IMR-90 (cell line): ENCODE results near the gene KDM1A. TPM values are rescaled to one million over a fixed set of nuclear protein-coding genes. Genes with fewer than 3 reads are reported as not detected.

Experiments
- ATAC-seq: fragments of 200-7000 bp; cut with Tn5 transposase; 2 replicates; pipeline ENCODE4 v1.9.1; 2020; ENCODE audit warnings: low read depth, mild to moderate bottlenecking, moderate library complexity
- BruUV-seq: library from RNA; stranded (reverse); fragments of 400-500 nt; replicated peaks from 2 replicates; lab custom pipeline; 2021; lab: Mats Ljungman, UMichigan
- CTCF ChIA-PET: fragments of 300-600 bp; formaldehyde crosslinking; extraction: SDS; loops from one replicate; lab custom pipeline; 2021; ENCODE audit warnings: antibody characterized with exemption; lab: Yijun Ruan, JAX
- POLR2A ChIA-PET: fragments of 300-600 bp; sonication (Branson Sonifier 250); formaldehyde crosslinking; loops from one replicate; lab custom pipeline; 2022; ENCODE audit warnings: antibody characterized with exemption; ENCODE audit not compliant: unreplicated experiment; lab: Charles Lee
- DNase-seq: peaks from one replicate; pipeline ENCODE4 v3.0.0; 2013
- H2AFZ ChIP-seq: replicated peaks from 2 replicates; pipeline ENCODE3; 2013; ENCODE audit warnings: low read length, mild to moderate bottlenecking; ENCODE audit not compliant: poor library complexity
- H2AK5ac ChIP-seq: 2 replicates; pipeline ENCODE4 v1.6.1; 2013; ENCODE audit warnings: low read depth, low read length, inconsistent platforms
- H2AK9ac ChIP-seq: replicated peaks from 2 replicates; pipeline ENCODE3; 2013; ENCODE audit warnings: mild to moderate bottlenecking, low read depth, low read length, moderate library complexity; ENCODE audit not compliant: poor library complexity
- H2BK120ac ChIP-seq: 2 replicates; pipeline ENCODE4 v1.6.1; 2013; ENCODE audit warnings: low read depth, low read length, inconsistent platforms
- H2BK15ac ChIP-seq: 3 replicates; pipeline ENCODE4 v1.6.1; 2013; ENCODE audit warnings: low read depth, low read length, inconsistent platforms
- H2BK20ac ChIP-seq: 2 replicates; pipeline ENCODE4 v1.6.1; 2013; ENCODE audit warnings: low read depth, mild to moderate bottlenecking, inconsistent platforms, low read length, moderate library complexity
- H2BK5ac ChIP-seq: 2 replicates; pipeline ENCODE4 v1.6.1; 2013; ENCODE audit warnings: mild to moderate bottlenecking, low read depth, low read length, inconsistent platforms; ENCODE audit not compliant: poor library complexity, severe bottlenecking
- H3K14ac ChIP-seq: replicated peaks from 2 replicates; pipeline ENCODE4 v1.6.1; 2013; ENCODE audit warnings: low read depth, low read length, inconsistent platforms
- H3K18ac ChIP-seq: 2 replicates; pipeline ENCODE4 v1.6.1; 2013; ENCODE audit warnings: low read depth, low read length, control low read depth
- H3K23ac ChIP-seq: 2 replicates; pipeline ENCODE4 v1.6.1; 2013; ENCODE audit warnings: low read depth, low read length, inconsistent platforms
- H3K27ac ChIP-seq: 2 replicates; pipeline ENCODE4 v1.5.1; 2013; ENCODE audit warnings: mild to moderate bottlenecking, control low read depth, low read length; ENCODE audit not compliant: insufficient read depth
- H3K27me3 ChIP-seq: 2 replicates; pipeline ENCODE4 v1.6.1; 2013; ENCODE audit warnings: low read length; ENCODE audit not compliant: control insufficient read depth, insufficient read depth
- H3K36me3 ChIP-seq: 2 replicates; pipeline ENCODE4 v1.6.1; 2013; ENCODE audit warnings: low read length, mixed read lengths; ENCODE audit not compliant: control insufficient read depth, insufficient read depth
- H3K4ac ChIP-seq: 2 replicates; pipeline ENCODE4 v1.6.1; 2013; ENCODE audit warnings: low read depth, low read length, inconsistent platforms
- H3K4me1 ChIP-seq: 2 replicates; pipeline ENCODE4 v1.6.1; 2013; ENCODE audit warnings: low read length, mixed read lengths; ENCODE audit not compliant: control insufficient read depth, insufficient read depth
- H3K4me2 ChIP-seq: 2 replicates; pipeline ENCODE4 v1.6.1; 2013; ENCODE audit warnings: low read depth, mild to moderate bottlenecking, control low read depth, low read length, moderate library complexity
- H3K4me3 ChIP-seq: 2 replicates; pipeline ENCODE4 v1.5.1; 2013; ENCODE audit warnings: low read depth, mild to moderate bottlenecking, control low read depth, low read length, moderate library complexity; ENCODE audit not compliant: insufficient read depth
- H3K56ac ChIP-seq: 2 replicates; pipeline ENCODE4 v1.6.1; 2013; ENCODE audit warnings: low read length, inconsistent platforms; ENCODE audit not compliant: insufficient read depth; ENCODE audit errors: extremely low read depth
- H3K79me1 ChIP-seq, 2 experiments: 2 replicates each; pipeline ENCODE4 v1.6.1; 2013; ENCODE audit warnings: low read length in 2 of 2, inconsistent platforms in 1 of 2, low read depth in 1 of 2
- H3K9ac ChIP-seq: 2 replicates; pipeline ENCODE4 v1.6.1; 2013; ENCODE audit warnings: low read depth, low read length, control low read depth
- H3K9me1 ChIP-seq: 2 replicates; pipeline ENCODE4 v1.6.1; 2013; ENCODE audit warnings: low read length, inconsistent platforms; ENCODE audit not compliant: insufficient read depth
- H3K9me3 ChIP-seq: 2 replicates; pipeline ENCODE4 v1.6.1; 2013; ENCODE audit warnings: low read length; ENCODE audit not compliant: control insufficient read depth, insufficient read depth
- H4K20me1 ChIP-seq: 2 replicates; pipeline ENCODE4 v1.6.1; 2013; ENCODE audit warnings: low read length, inconsistent platforms; ENCODE audit not compliant: insufficient read depth
- H4K5ac ChIP-seq: 2 replicates; pipeline ENCODE4 v1.6.1; 2013; ENCODE audit warnings: mild to moderate bottlenecking, low read depth, low read length, control low read depth
- H4K8ac ChIP-seq, 2 experiments: 2 replicates each; pipeline ENCODE4 v1.6.1; 2013; ENCODE audit warnings: low read depth in 2 of 2, low read length in 2 of 2, control low read depth in 1 of 2, inconsistent platforms in 1 of 2
- H4K91ac ChIP-seq: 2 replicates; pipeline ENCODE4 v1.6.1; 2013; ENCODE audit warnings: low read depth, low read length, inconsistent platforms; ENCODE audit not compliant: insufficient read depth
- BHLHE40 ChIP-seq: fragments of 150-350 bp; IDR thresholded peaks from 2 replicates; pipeline ENCODE4 v1.6.1; 2016; ENCODE audit warnings: mild to moderate bottlenecking, low read depth, low read length
- CEBPB ChIP-seq: IDR thresholded peaks from 2 replicates; pipeline ENCODE4 v1.6.1; 2012; ENCODE audit warnings: low read depth, low read length, improper control_type of control experiment
- CHD1 ChIP-seq: IDR thresholded peaks from 2 replicates; pipeline ENCODE4 v1.6.1; 2012; ENCODE audit warnings: low read depth, low read length, improper control_type of control experiment
- FOS ChIP-seq: fragments of 150-350 bp; IDR thresholded peaks from 2 replicates; pipeline ENCODE4 v1.6.1; 2016; ENCODE audit warnings: low read depth, low read length
- MAFK ChIP-seq: IDR thresholded peaks from 2 replicates; pipeline ENCODE4 v1.6.1; 2012; ENCODE audit warnings: low read depth, low read length, improper control_type of control experiment
- MAZ ChIP-seq: IDR thresholded peaks from 2 replicates; pipeline ENCODE4 v1.6.1; 2012; ENCODE audit warnings: low read depth, mild to moderate bottlenecking, low read length, improper control_type of control experiment, moderate library complexity, borderline replicate concordance
- MXI1 ChIP-seq: IDR thresholded peaks from 2 replicates; pipeline ENCODE4 v1.6.1; 2012; ENCODE audit warnings: low read depth, mild to moderate bottlenecking, low read length, moderate library complexity, borderline replicate concordance
- NFE2L2 ChIP-seq: fragments of 150-350 bp; IDR thresholded peaks from 2 replicates; pipeline ENCODE4 v1.6.1; 2016; ENCODE audit warnings: low read depth, mild to moderate bottlenecking, low read length
- POLR2A ChIP-seq: IDR thresholded peaks from 2 replicates; pipeline ENCODE4 v1.6.1; 2012; ENCODE audit warnings: mild to moderate bottlenecking, low read depth, low read length
- RAD21 ChIP-seq: IDR thresholded peaks from 2 replicates; pipeline ENCODE4 v1.6.1; 2012; ENCODE audit warnings: low read length, improper control_type of control experiment
- RCOR1 ChIP-seq: IDR thresholded peaks from 2 replicates; pipeline ENCODE4 v1.6.1; 2012; ENCODE audit warnings: mild to moderate bottlenecking, low read length, improper control_type of control experiment; ENCODE audit not compliant: insufficient replicate concordance
- RFX5 ChIP-seq: IDR thresholded peaks from 2 replicates; pipeline ENCODE4 v1.8.0; 2012; ENCODE audit warnings: low read depth, mild to moderate bottlenecking, low read length, moderate library complexity
- SMC3 ChIP-seq: fragments of 150-350 bp; IDR thresholded peaks from 2 replicates; pipeline ENCODE4 v1.6.1; 2016; ENCODE audit warnings: low read depth, mild to moderate bottlenecking, antibody characterized with exemption, low read length, moderate library complexity
- WGBS, 2 experiments: methylation state at CpG; one replicate each; pipeline versions ENCODE4 v1.1.5 to v1.1.7; 2013; ENCODE audit warnings: missing lambda C conversion rate in 2 of 2; ENCODE audit not compliant: insufficient read length in 1 of 2; ENCODE audit errors: extremely low coverage in 2 of 2; 5-methylcytosine and 5-hydroxymethylcytosine counted together
- dilution Hi-C: fragments of 300-500 bp; cut with HindIII; formaldehyde crosslinking; loops from one replicate; pipeline ENCODE4 v1.14.3; 2018; ENCODE audit warnings: low sequenced_read_pairs; ENCODE audit not compliant: unreplicated experiment
- in situ Hi-C: fragments of 300-500 bp; cut with MboI; formaldehyde crosslinking; loops from 3 replicates; pipeline ENCODE4 v1.14.3; 2019; ENCODE audit warnings: low sequenced_read_pairs, inconsistent platforms, mixed read lengths
- intact Hi-C: fragments of 100-400 bp; cut with micrococcal nuclease; formaldehyde crosslinking; loops from 2 replicates; pipeline ENCODE4 v1.10.0; 2022
- polyA plus RNA-seq, 3 experiments: library from polyadenylated mRNA; depleted of rRNA; stranded (reverse); fragments of >200 nt; gene quantifications; 2 replicates each; pipeline ENCODE4 v1.2.3, GENCODE V29; 2012; ENCODE audit warnings: low replicate concordance in 1 of 3
- total RNA-seq: library from RNA; depleted of rRNA; stranded (reverse); fragments of >200 nt; gene quantifications from 2 replicates; pipeline ENCODE4 v1.2.3, GENCODE V29; 2012
- TF ChIP-seq, protein P1 (sequence below): fragments of 150-350 bp; IDR thresholded peaks from 2 replicates; pipeline ENCODE4 v1.6.1; 2016; ENCODE audit warnings: low read depth, mild to moderate bottlenecking, low read length, moderate library complexity, borderline replicate concordance
- TF ChIP-seq, protein P2 (sequence below): conservative IDR thresholded peaks from 2 replicates; pipeline ENCODE4 v1.5.1; 2012; ENCODE audit warnings: mild to moderate bottlenecking, low read depth, low read length, improper control_type of control experiment
- TF ChIP-seq, protein P3 (sequence below): fragments of 150-350 bp; IDR thresholded peaks from 2 replicates; pipeline ENCODE4 v1.6.1; 2017; ENCODE audit warnings: mild to moderate bottlenecking, antibody characterized with exemption, low read length, low read depth

The KDM1A gene
- total and polyA plus RNA-seq, 2 of the 4 experiments (the other 2 are of a cell fraction), result 58.7 to 104 TPM

DNA sequence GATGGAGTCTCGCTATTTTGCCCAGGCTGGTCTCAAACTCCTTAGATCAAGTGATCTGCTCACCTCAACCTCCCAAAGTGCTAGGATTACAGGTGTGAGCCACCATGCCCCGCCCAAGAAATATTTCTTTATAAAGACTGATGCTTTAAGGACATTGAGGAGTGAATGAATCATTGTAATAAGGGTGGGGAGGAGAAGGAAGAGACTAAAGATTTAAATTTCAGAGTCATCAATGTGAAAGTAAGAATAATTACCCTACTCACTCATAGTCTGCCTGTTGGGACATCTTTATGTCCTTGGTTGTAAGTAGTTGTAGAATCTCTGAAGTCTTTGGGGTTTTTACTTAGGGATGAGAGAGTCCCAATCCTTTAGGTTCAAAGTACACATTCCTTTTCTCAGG is 7.3 kb downstream of the KDM1A start:
- Histone ChIP-seq H3K79me1 (peaks cover 2 to 80% of the 10 kb centered on the region in 2 experiments; a peak in 3 of 4 replicates), H3K27me3 (no peaks in the 10 kb centered on the region), H3K4ac (no peak overlapping the region), H2BK15ac (no peak overlapping the region), H2AK5ac (no peak overlapping the region), H2BK120ac (no peak overlapping the region), H3K56ac (no peak overlapping the region), H3K9ac (no peak overlapping the region), H3K18ac (no peak overlapping the region), H3K9me3 (no peaks in the 10 kb centered on the region), H3K4me2 (no peak overlapping the region), H4K91ac (no peak overlapping the region), H2AK9ac (no peak overlapping the region), H3K14ac (no peak overlapping the region), H3K9me1 (peaks cover 7% of the 10 kb centered on the region), H3K27ac (no peak overlapping the region), H4K20me1 (peaks cover 70% of the 10 kb centered on the region), H3K36me3 (no peaks in the 10 kb centered on the region), H4K5ac (no peak overlapping the region), H3K23ac (peak overlapping the region; percentile 52; the same call in 1 of the 2 replicates), H3K4me1 (no peaks in the 10 kb centered on the region; the same call in 1 of the 2 replicates), H3K4me3 (no peak overlapping the region), H2AFZ (no peak overlapping the region), H2BK20ac (no peak overlapping the region), H2BK5ac (no peak overlapping the region), H4K8ac (no peak overlapping the region)
- ChIA-PET POLR2A (no interaction called here), CTCF (no interaction called here)
- no peak for DNase-seq
- intact Hi-C loops, result loop anchor here (2.0 kb wide), 1 partner anchor 38 kb away; no protein-coding TSS in a partner anchor
- no peak for TF ChIP-seq SMC3
- TF ChIP-seq, protein P1, sequence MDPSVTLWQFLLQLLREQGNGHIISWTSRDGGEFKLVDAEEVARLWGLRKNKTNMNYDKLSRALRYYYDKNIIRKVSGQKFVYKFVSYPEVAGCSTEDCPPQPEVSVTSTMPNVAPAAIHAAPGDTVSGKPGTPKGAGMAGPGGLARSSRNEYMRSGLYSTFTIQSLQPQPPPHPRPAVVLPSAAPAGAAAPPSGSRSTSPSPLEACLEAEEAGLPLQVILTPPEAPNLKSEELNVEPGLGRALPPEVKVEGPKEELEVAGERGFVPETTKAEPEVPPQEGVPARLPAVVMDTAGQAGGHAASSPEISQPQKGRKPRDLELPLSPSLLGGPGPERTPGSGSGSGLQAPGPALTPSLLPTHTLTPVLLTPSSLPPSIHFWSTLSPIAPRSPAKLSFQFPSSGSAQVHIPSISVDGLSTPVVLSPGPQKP, result no peak
- no peak for TF ChIP-seq RFX5
- no peak for TF ChIP-seq FOS
- no peak for TF ChIP-seq NFE2L2
- no peak for TF ChIP-seq CEBPB
- TF ChIP-seq MAZ, result no peak
- TF ChIP-seq CHD1, result no peak
- TF ChIP-seq BHLHE40, result no peak
- TF ChIP-seq, protein P2, sequence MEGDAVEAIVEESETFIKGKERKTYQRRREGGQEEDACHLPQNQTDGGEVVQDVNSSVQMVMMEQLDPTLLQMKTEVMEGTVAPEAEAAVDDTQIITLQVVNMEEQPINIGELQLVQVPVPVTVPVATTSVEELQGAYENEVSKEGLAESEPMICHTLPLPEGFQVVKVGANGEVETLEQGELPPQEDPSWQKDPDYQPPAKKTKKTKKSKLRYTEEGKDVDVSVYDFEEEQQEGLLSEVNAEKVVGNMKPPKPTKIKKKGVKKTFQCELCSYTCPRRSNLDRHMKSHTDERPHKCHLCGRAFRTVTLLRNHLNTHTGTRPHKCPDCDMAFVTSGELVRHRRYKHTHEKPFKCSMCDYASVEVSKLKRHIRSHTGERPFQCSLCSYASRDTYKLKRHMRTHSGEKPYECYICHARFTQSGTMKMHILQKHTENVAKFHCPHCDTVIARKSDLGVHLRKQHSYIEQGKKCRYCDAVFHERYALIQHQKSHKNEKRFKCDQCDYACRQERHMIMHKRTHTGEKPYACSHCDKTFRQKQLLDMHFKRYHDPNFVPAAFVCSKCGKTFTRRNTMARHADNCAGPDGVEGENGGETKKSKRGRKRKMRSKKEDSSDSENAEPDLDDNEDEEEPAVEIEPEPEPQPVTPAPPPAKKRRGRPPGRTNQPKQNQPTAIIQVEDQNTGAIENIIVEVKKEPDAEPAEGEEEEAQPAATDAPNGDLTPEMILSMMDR, result no peak
- no peak for TF ChIP-seq MXI1
- no peak for TF ChIP-seq MAFK
- TF ChIP-seq RCOR1, result no peak
- TF ChIP-seq, protein P3, sequence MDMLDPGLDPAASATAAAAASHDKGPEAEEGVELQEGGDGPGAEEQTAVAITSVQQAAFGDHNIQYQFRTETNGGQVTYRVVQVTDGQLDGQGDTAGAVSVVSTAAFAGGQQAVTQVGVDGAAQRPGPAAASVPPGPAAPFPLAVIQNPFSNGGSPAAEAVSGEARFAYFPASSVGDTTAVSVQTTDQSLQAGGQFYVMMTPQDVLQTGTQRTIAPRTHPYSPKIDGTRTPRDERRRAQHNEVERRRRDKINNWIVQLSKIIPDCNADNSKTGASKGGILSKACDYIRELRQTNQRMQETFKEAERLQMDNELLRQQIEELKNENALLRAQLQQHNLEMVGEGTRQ, result no peak
- no peak for TF ChIP-seq RAD21
- TF ChIP-seq POLR2A, result no peak
- dilution Hi-C loops, result no loop called here
- ATAC-seq, result no peak
- no TSS peak for BruUV-seq
- no CpG with 5 or more reads among the region's 2 CpGs for WGBS, 2 experiments
- in situ Hi-C loops, result no loop called here
